ENCODE results near the gene ITIH6. TPM values are rescaled to one million over a fixed set of nuclear protein-coding genes. Genes with fewer than 3 reads are reported as not detected.

Gene ITIH6
- total RNA-seq, 1 donor from 2014 or later, result not detected

DNA sequence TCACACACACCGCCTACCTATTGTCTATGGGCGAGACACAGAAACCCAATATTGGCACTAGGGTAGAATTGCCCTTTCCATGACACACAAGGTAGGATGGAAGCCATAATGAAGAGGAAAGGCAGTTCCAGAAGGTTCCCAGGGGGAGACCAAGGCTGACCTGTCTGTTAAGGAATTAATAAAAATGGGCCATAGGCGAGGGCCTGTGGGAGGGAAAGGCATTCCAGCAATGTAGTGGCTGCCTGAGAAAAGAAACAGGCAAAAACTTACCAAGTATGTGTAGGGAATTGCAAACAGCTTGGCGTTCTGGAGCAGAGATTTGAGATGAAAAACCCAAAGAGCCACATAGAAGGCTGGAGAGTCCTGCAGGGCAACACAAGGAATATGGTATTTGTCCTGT is 28.5 kb upstream of the ITIH6 start:
- Mint-ChIP-seq H3K27ac (ENCODE audit: unreplicated experiment) (no peak overlapping the region), H3K27me3 (ENCODE audit: unreplicated experiment) (no peaks in the 10 kb centered on the region), H3K4me3 (ENCODE audit: unreplicated experiment) (no peak overlapping the region), H3K9me3 (ENCODE audit: unreplicated experiment) (peaks cover 11% of the 10 kb centered on the region), H3K4me1 (ENCODE audit: low read depth, unreplicated experiment) (peaks cover 4% of the 10 kb centered on the region), H3K36me3 (ENCODE audit: unreplicated experiment) (no peaks in the 10 kb centered on the region)
- TF ChIP-seq, protein P1, sequence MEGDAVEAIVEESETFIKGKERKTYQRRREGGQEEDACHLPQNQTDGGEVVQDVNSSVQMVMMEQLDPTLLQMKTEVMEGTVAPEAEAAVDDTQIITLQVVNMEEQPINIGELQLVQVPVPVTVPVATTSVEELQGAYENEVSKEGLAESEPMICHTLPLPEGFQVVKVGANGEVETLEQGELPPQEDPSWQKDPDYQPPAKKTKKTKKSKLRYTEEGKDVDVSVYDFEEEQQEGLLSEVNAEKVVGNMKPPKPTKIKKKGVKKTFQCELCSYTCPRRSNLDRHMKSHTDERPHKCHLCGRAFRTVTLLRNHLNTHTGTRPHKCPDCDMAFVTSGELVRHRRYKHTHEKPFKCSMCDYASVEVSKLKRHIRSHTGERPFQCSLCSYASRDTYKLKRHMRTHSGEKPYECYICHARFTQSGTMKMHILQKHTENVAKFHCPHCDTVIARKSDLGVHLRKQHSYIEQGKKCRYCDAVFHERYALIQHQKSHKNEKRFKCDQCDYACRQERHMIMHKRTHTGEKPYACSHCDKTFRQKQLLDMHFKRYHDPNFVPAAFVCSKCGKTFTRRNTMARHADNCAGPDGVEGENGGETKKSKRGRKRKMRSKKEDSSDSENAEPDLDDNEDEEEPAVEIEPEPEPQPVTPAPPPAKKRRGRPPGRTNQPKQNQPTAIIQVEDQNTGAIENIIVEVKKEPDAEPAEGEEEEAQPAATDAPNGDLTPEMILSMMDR (IDR thresholded peaks at IDR 0.05; ENCODE audit: partially characterized antibody, unreplicated experiment), result no peak
- DNase-seq, result no peak

DNA sequence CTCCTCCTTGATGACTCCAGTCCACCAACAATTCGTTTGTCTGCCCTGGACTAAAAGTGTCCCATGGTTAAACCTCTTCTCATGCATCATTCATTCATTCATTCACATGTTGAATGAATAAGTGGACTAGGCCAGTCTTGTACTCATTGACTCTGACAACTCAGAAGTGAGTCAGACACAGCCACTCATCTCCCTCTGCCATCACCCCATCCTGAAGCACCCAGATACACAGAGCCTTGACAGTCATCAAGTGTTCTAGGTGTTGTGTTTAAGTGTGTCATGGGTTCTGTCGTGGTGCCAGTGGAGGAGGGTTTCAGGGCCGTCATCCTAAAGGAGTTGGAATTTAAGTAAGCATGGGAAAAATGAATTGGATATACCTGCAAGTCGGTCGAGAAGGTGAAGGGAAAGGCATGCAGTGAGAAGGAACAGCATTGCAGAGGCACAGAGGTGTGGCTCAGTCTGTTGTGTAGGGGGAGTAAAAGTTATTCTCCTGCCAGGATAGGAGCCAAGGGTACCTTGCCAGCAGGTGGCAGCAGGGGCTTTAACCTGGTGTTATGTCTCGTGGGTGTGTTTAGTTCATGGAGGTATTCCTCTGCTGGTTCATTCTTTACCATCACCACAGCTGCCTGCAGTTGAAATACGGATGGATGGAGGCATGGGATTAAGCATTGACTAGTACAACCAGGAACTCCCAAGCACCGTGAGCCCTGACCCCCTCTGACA is 27.8 kb upstream of the ITIH6 start:
- H3K4me1 Mint-ChIP-seq (ENCODE audit: low read depth, unreplicated experiment), result peaks cover 4% of the 10 kb centered on the region
- no peak overlapping the region for H3K4me3 Mint-ChIP-seq (ENCODE audit: unreplicated experiment)
- H3K9me3 Mint-ChIP-seq (ENCODE audit: unreplicated experiment), result peaks cover 11% of the 10 kb centered on the region
- no peaks in the 10 kb centered on the region for H3K27me3 Mint-ChIP-seq (ENCODE audit: unreplicated experiment)
- TF ChIP-seq, protein P1 (IDR thresholded peaks at IDR 0.05; ENCODE audit: partially characterized antibody, unreplicated experiment), result no peak
- peak overlapping the region; percentile 29 for H3K27ac Mint-ChIP-seq (ENCODE audit: unreplicated experiment)
- no peak for DNase-seq
- H3K36me3 Mint-ChIP-seq (ENCODE audit: unreplicated experiment), result no peaks in the 10 kb centered on the region

DNA sequence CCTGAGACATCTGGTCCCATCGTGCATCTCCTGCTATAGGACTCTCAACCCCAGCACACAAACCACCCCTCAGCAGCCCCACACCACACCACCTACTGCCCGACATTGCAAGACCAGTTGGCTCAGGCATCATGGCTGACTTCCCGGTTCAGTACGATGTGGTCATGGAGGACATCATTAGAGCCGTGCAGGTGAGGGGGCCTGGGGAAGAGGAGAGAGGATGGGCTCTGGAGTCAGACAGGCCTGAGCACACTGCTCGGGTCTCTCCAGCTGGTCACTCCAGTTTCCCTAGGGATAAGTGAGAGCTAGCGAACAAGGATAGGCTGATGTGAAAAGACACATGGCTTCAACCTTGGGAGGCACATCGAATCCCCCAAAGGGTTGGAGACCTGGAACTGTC is 26.7 kb upstream of the ITIH6 start:
- H3K4me3 Mint-ChIP-seq (ENCODE audit: unreplicated experiment), result no peak overlapping the region
- no peaks in the 10 kb centered on the region for H3K36me3 Mint-ChIP-seq (ENCODE audit: unreplicated experiment)
- peaks cover 11% of the 10 kb centered on the region for H3K9me3 Mint-ChIP-seq (ENCODE audit: unreplicated experiment)
- no peak for DNase-seq
- H3K27me3 Mint-ChIP-seq (ENCODE audit: unreplicated experiment), result no peaks in the 10 kb centered on the region
- TF ChIP-seq, protein P1 (IDR thresholded peaks at IDR 0.05; ENCODE audit: partially characterized antibody, unreplicated experiment), result no peak
- H3K4me1 Mint-ChIP-seq (ENCODE audit: low read depth, unreplicated experiment), result peaks cover 4% of the 10 kb centered on the region
- H3K27ac Mint-ChIP-seq (ENCODE audit: unreplicated experiment), result no peak overlapping the region

DNA sequence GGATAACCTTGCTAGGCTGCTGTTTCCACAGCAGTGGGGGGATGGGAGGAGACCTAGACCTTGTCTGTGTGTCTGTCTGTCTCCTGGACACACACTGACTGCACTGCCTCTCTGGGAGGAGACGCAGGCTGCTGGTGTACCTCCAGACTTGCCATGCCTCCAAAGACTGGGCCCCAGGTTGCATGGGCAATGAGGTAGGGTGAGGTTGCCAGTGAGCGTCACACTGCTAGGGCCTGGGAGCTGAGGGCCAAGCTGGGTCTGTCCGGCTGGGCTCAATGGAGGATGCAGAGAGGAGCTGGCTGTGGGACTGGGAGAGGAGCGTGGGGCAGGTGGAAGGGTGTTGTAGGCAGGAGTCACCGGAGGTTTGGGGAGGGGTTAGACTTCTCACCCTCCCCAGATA is 26.1 kb upstream of the ITIH6 start:
- Mint-ChIP-seq H3K4me3 (ENCODE audit: unreplicated experiment) (no peak overlapping the region), H3K4me1 (ENCODE audit: low read depth, unreplicated experiment) (peaks cover 4% of the 10 kb centered on the region), H3K36me3 (ENCODE audit: unreplicated experiment) (no peaks in the 10 kb centered on the region), H3K9me3 (ENCODE audit: unreplicated experiment) (peaks cover 11% of the 10 kb centered on the region), H3K27me3 (ENCODE audit: unreplicated experiment) (no peaks in the 10 kb centered on the region), H3K27ac (ENCODE audit: unreplicated experiment) (no peak overlapping the region)
- DNase-seq, result no peak
- TF ChIP-seq, protein P1 (IDR thresholded peaks at IDR 0.05; ENCODE audit: partially characterized antibody, unreplicated experiment), result no peak

DNA sequence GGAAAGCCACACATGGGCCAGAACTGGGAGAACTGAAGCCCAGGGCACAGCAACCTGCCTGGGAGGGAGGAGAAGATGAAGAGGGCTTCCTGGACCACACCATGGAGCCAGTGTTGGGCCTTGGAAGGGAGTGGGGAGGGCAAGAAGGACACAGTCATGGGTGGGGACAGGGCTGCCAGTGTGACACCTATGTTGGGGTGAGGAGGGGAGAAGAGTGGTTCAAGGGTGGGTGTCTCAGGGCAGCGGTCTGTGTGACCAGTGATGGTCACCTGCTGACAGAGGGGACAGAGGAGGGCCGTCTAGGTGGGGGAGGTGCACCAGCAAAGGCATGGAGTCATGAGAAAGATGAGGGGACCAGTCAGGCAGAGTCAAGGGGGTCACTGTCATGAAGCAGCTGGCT is 23.3 kb upstream of the ITIH6 start:
- H3K27ac Mint-ChIP-seq (ENCODE audit: unreplicated experiment), result no peak overlapping the region
- H3K27me3 Mint-ChIP-seq (ENCODE audit: unreplicated experiment), result peaks cover 1% of the 10 kb centered on the region
- H3K36me3 Mint-ChIP-seq (ENCODE audit: unreplicated experiment), result peaks cover 1% of the 10 kb centered on the region
- peaks cover 4% of the 10 kb centered on the region for H3K4me1 Mint-ChIP-seq (ENCODE audit: low read depth, unreplicated experiment)
- no peak for DNase-seq
- TF ChIP-seq, protein P1 (IDR thresholded peaks at IDR 0.05; ENCODE audit: partially characterized antibody, unreplicated experiment), result no peak
- H3K4me3 Mint-ChIP-seq (ENCODE audit: unreplicated experiment), result no peak overlapping the region
- peaks cover 13% of the 10 kb centered on the region for H3K9me3 Mint-ChIP-seq (ENCODE audit: unreplicated experiment)

All from glutamatergic neuron (in vitro differentiated cells).